Loucy (cell line): ENCODE measurements around the gene PROZ.

Experiments used
- H2AFZ ChIP-seq: fragments of 200-600 bp; sonication (generic); 2 replicates; pipeline ENCODE4 v1.6.0; 2016; ENCODE audit warnings: antibody characterized with exemption, mild to moderate bottlenecking, low read length, moderate library complexity
- H3F3A ChIP-seq: fragments of 200-600 bp; 2 replicates; pipeline ENCODE4 v1.6.0; 2016; ENCODE audit warnings: antibody characterized with exemption, low read depth, mild to moderate bottlenecking
- H3K27me3 ChIP-seq: fragments of 200-600 bp; sonication (generic); 2 replicates; pipeline ENCODE4 v1.6.1; 2014; ENCODE audit warnings: low read length, mild to moderate bottlenecking; ENCODE audit not compliant: insufficient read depth, poor library complexity, severe bottlenecking
- H3K36me3 ChIP-seq: fragments of 200-600 bp; sonication (generic); 2 replicates; pipeline ENCODE4 v1.6.1; 2016; ENCODE audit warnings: low read length; ENCODE audit not compliant: insufficient read depth
- H3K4me1 ChIP-seq: fragments of 200-600 bp; sonication (generic); 2 replicates; pipeline ENCODE4 v1.5.1; 2014; ENCODE audit warnings: low read length, mild to moderate bottlenecking; ENCODE audit not compliant: insufficient read depth, poor library complexity, severe bottlenecking
- H3K4me2 ChIP-seq: fragments of 200-600 bp; sonication (generic); 2 replicates; pipeline ENCODE4 v1.6.0; 2014; ENCODE audit warnings: antibody characterized with exemption, low read length, low read depth, mild to moderate bottlenecking; ENCODE audit not compliant: poor library complexity, severe bottlenecking
- H3K4me3 ChIP-seq: fragments of 200-600 bp; sonication (generic); 2 replicates; pipeline ENCODE4 v1.5.1; 2014; ENCODE audit warnings: low read length, mild to moderate bottlenecking, mixed read lengths; ENCODE audit not compliant: poor library complexity, severe bottlenecking
- H3K79me2 ChIP-seq: fragments of 200-600 bp; sonication (generic); 2 replicates; pipeline ENCODE4 v1.6.1; 2014; ENCODE audit warnings: low read length; ENCODE audit not compliant: insufficient read depth
- H3K9ac ChIP-seq: fragments of 200-600 bp; sonication (generic); 2 replicates; pipeline ENCODE4 v1.6.0; 2014; ENCODE audit warnings: mild to moderate bottlenecking, low read depth, low read length, moderate library complexity; ENCODE audit not compliant: poor library complexity, severe bottlenecking
- H3K9me2 ChIP-seq: fragments of 200-600 bp; sonication (generic); replicated peaks from 2 replicates; pipeline ENCODE4 v1.6.1; 2016; ENCODE audit warnings: low read depth, low read length, mixed read lengths
- H3K9me3 ChIP-seq: fragments of 200-600 bp; sonication (generic); 2 replicates; pipeline ENCODE4 v1.6.1; 2014; ENCODE audit warnings: mild to moderate bottlenecking, antibody characterized with exemption, low read length, low read depth; ENCODE audit not compliant: insufficient read depth
- H4K20me1 ChIP-seq: fragments of 200-600 bp; sonication (generic); 2 replicates; pipeline ENCODE4 v1.6.0; 2014; ENCODE audit warnings: antibody characterized with exemption, low read length, mild to moderate bottlenecking; ENCODE audit not compliant: insufficient read depth, poor library complexity, severe bottlenecking
- EZH2phosphoT487 ChIP-seq: fragments of 200-600 bp; IDR thresholded peaks from 2 replicates; pipeline ENCODE4 v1.6.1; 2018; ENCODE audit warnings: antibody characterized with exemption, mild to moderate bottlenecking, moderate library complexity, borderline replicate concordance
- TF ChIP-seq, protein P1 (sequence below): fragments of 200-600 bp; sonication (generic); conservative IDR thresholded peaks from 2 replicates; pipeline ENCODE4 v1.5.1; 2014; ENCODE audit warnings: mild to moderate bottlenecking, antibody characterized with exemption, low read length

PROZ gene

DNA sequence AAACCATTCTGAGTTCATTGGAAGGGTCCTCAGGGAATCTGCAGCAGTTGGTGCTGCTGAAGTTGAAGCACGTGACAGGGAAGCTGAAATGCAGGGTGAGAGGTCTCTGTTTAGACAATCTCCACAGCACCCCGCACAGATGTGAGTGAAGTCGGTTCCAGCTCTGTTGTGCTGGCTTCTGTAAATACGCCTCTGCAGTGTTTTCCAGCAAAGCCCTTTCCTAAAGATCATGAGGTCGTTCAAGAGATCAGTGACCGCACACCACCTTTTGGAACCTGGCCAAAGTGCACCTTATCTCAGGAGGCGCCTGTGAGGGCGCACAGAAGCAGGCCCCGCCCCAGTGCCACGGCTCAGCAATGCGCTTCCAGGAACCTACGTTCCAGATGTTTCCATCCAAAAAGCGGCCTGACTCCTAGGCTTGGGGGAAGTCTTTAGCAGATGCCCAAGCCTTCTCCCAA is 61.7 kb downstream of the PROZ start:
- H3K4me3 ChIP-seq: no peak overlapping the region
- H3K4me2 ChIP-seq: no peak overlapping the region
- H3K4me1 ChIP-seq: peaks cover 14% of the 10 kb centered on the region
- H2AFZ ChIP-seq: no peak overlapping the region
- H3K9me2 ChIP-seq: no peaks in the 10 kb centered on the region
- peaks cover 64% of the 10 kb centered on the region for H3K79me2 ChIP-seq
- TF ChIP-seq, protein P1, sequence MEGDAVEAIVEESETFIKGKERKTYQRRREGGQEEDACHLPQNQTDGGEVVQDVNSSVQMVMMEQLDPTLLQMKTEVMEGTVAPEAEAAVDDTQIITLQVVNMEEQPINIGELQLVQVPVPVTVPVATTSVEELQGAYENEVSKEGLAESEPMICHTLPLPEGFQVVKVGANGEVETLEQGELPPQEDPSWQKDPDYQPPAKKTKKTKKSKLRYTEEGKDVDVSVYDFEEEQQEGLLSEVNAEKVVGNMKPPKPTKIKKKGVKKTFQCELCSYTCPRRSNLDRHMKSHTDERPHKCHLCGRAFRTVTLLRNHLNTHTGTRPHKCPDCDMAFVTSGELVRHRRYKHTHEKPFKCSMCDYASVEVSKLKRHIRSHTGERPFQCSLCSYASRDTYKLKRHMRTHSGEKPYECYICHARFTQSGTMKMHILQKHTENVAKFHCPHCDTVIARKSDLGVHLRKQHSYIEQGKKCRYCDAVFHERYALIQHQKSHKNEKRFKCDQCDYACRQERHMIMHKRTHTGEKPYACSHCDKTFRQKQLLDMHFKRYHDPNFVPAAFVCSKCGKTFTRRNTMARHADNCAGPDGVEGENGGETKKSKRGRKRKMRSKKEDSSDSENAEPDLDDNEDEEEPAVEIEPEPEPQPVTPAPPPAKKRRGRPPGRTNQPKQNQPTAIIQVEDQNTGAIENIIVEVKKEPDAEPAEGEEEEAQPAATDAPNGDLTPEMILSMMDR: no peak
- TF ChIP-seq EZH2phosphoT487: no peak
- no peaks in the 10 kb centered on the region for H3K27me3 ChIP-seq
- no peak overlapping the region for H3K9ac ChIP-seq
- H4K20me1 ChIP-seq: peaks cover 42% of the 10 kb centered on the region
- peaks cover 61% of the 10 kb centered on the region for H3K36me3 ChIP-seq
- H3K9me3 ChIP-seq: no peaks in the 10 kb centered on the region
- no peaks in the 10 kb centered on the region for H3F3A ChIP-seq

DNA sequence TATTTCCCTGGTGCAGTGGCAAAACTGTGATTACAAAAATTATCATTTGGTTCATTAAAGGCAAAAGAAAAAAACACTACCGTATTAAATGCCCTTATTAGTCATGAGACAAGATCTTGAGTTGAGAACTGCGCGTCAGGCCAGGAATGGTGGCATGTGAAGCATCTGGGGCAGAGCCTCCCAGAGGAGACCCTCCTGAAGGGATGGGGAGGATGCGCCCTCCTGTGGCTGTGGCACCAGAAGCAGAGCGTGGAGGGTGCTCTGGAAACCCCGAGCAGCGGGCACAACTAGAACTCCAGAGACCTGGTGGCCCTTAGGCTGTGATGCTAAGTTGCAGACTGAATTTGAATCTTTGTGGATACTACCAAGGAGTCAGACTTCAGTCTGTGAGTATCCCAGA is 62.4 kb downstream of the PROZ start:
- Histone ChIP-seq H3K9me3 (no peaks in the 10 kb centered on the region), H3K27me3 (no peaks in the 10 kb centered on the region), H3K79me2 (peaks cover 57% of the 10 kb centered on the region), H2AFZ (no peak overlapping the region), H3K9me2 (no peaks in the 10 kb centered on the region), H3F3A (no peaks in the 10 kb centered on the region), H3K4me2 (no peak overlapping the region), H3K36me3 (peaks cover 68% of the 10 kb centered on the region), H3K9ac (no peak overlapping the region), H4K20me1 (peaks cover 35% of the 10 kb centered on the region), H3K4me3 (no peak overlapping the region), H3K4me1 (peaks cover 9% of the 10 kb centered on the region)
- TF ChIP-seq, protein P1: peak; percentile 45; the same call in 1 of the 2 replicates
- no peak for TF ChIP-seq EZH2phosphoT487
